NCI-H1105 (cell line): ENCODE results near the gene CAST.
A peak's percentile ranks its signal among the peaks of the same experiment; 100 is the strongest.
"Not testable (repeated sequence)": the region's sequence is repeated elsewhere in the genome, so short reads cannot be mapped to it uniquely, and the experiment has no call there.

Source experiments
- DNase-seq: peaks from one replicate; lab custom pipeline; 2025; lab: John Stamatoyannopoulos, UW

Gene CAST, protein sequence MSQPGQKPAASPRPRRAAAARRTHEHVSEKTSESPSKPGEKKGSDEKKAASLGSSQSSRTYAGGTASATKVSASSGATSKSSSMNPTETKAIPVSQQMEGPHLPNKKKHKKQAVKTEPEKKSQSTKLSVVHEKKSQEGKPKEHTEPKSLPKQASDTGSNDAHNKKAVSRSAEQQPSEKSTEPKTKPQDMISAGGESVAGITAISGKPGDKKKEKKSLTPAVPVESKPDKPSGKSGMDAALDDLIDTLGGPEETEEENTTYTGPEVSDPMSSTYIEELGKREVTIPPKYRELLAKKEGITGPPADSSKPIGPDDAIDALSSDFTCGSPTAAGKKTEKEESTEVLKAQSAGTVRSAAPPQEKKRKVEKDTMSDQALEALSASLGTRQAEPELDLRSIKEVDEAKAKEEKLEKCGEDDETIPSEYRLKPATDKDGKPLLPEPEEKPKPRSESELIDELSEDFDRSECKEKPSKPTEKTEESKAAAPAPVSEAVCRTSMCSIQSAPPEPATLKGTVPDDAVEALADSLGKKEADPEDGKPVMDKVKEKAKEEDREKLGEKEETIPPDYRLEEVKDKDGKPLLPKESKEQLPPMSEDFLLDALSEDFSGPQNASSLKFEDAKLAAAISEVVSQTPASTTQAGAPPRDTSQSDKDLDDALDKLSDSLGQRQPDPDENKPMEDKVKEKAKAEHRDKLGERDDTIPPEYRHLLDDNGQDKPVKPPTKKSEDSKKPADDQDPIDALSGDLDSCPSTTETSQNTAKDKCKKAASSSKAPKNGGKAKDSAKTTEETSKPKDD

DNA sequence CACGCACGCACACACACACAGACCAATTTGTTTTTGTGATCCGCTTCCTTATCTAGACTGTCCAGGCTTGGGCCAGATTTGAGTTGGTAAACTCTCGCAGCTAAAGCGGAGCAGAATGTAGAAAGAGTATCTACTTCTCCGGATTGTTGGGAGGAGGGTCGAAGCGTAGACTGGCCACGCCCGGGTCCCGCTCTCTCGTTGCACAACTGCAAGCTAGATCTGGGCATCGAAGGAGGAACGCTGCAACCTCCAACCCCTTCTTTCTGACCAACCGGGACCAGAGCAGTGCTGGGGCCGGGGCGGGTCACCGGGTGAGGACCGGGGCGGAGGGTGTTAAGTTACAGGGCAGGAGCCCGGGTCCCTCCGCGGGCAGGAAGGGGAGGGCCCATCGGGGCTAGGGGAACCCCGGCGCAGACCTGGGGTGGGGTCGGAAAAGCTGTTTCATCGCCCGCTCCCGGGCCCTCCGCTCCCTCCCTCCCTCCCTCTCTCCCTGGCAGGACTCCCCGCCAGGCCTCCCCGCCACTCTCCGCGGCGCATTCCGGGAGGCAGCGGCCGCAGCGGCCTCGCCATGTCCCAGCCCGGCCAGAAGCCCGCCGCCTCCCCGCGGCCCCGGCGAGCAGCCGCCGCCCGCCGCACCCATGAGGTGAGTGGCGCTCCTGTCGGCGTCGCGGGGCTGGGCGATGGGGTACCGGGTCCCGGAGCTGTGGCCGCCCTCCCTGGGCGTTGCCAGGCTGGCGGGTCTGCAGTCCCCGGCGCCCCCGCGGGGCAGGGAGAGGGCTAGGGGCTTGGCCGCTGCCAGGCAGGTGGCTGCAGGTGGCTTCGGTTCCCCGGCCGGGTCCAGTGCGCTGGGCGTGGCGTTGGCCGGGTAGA is at the start of gene CAST:
Gene CAST (plus strand): TSS at position 522 of the 870 bp plus-strand sequence. CDS start 47 bp downstream, at position 569.
- no peak for DNase-seq

DNA sequence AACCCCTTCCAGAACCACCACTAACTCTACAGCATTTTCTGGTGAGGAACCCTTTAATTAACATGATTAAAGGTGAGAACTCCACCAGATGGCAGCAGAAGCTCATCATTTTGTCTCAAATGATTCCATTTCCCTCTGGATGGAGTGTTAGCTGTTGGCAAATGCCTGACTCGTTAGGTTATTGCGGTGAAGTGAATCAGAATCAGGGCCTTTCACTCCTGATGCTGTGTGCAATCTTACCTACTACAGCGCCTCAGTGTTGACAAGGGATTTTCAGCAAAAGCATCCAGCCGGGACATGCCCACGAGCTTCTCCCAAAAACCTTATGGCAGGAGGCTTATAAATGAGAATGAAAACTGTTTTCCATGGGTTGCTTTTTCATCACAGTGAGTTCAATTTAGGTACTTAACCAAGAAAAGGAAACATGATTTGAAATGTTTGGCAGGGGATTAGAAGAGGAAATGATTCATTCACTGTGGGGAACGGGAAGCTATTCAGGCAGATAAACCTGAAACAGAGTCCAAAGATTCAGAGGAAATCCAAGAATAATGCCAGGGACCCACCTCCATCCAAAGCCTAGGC is 48.0 kb upstream of the CAST start:
- peak; percentile 24 for DNase-seq

DNA sequence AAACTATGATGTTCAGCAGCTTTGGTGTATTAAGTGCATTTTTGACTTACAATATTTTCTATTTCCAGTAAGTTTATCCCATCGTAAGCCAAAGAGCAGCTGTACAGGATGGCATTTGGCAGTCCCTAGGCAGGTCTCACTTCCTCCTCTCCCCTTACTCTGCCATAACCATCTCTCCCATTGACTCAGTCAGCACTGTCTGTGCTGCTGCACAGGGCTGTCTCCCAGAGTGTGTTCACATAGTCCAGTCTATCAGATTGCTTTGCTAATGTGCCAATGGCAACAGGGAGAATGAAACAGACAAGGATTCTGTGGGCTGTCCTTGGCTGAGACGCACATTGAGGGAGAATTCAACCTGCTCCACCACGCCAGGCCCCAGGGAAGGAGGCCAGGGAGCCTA is 47.0 kb upstream of the CAST start:
- DNase-seq = no peak

DNA sequence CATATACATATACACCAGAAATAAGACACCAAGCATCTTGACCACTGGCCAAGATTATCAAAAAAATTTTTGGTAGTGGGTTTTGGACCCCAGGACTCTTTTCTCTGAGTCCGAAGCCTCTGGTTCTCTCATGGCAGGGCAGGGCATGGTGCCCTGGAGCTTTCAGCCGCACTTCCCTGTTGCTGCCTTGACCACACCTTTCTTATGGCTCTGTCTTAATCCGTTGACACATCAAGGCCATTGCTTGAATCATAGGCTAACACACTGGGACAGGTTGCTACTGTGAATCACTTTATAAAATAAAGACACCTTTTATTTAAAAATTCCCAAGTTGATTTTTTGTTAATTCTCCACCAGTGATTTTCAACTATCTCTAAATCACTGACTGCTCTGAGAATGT is 45.4 kb upstream of the CAST start:
- no peak for DNase-seq

DNA sequence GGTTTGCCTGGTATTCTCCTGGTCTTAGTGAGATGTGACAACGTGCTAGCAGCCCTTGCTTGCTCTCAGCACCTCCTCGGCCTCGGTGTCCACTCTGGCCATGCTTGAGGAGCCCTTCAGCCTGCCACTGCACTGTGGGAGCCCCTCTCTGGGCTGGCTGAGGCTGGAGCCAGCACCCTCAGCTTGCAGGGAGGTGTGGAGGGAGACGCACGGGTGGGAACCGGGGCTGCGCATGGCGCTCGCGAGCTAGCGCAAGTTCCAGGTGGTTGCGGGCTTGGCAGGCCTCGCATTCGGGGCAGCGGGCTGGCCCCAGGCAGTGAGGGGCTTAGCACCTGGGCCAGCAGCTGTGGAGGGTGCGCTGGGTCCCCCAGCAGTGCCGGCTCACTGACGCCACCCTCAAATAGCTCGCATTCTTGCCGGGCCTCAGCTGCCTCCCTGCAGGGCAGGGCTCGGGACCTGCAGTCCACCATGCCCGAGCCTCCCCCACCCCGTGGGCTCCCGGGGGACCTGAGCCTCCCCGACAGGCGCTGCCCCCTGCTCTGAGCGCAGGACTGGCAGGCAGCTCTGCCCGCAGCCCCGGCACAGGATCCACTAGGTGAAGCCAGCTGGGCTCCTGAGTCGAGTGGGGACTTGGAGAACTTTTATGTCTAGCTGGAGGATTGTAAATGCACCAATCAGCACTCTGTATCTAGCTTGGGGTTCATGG is 43.7 kb upstream of the CAST start:
- not testable (repeated sequence) for DNase-seq

DNA sequence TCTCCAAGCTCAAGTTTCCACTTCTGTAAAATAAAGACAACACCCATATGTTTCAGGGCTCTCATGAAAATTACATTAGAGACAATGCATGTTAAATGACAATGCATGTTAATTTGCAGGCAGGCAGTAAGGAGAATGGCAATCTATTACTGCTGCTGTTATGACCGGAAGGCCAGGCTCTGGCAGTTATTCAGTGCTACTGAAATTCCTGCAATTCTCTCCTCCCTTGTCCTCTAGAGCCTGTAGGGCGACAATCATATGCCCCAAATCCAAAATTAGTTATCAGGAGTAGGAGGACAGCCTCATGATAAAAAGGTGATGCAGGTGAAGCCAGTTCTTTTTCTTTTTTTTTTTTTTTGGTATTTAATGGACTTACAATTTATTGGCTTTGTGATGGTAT is 42.2 kb upstream of the CAST start:
- DNase-seq = no peak

DNA sequence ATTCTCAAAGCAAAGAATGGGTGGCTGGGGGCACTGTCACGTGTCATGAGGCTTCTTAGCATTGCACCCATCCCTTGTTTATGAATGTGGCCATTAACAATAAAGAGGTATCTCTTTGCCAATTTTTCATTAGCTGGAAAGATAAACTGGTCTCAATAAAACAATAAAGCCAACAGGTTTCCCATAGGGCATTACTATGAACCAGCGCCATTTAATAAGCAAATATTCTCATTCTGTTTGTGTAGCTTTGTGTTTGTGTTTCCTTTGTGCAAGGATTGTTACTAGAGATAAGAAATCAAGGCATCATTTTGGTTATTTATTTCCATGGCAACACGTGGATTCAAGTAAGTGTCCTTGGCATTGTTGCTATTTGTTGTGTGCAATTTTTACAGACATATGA is 37.6 kb upstream of the CAST start:
- DNase-seq = no peak

DNA sequence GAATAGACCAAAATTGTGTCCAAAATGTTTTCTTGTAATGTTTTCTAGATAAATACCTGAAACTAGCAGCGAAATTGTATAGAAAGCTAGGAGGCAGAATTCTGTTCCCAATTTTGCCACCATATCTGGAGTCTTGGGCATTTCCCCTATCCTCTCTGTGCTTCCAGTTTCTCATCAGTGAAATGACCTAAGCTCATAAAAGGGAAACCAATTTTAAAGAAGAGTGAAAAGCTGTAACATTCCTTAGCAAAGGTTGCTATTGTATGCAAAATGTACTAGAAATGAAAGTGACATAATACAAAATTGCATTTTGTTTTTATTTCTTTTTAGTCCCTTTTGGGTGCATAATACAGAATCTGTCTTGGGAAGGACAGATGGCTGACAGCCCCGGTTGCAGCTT is 36.8 kb upstream of the CAST start:
- DNase-seq = no peak

DNA sequence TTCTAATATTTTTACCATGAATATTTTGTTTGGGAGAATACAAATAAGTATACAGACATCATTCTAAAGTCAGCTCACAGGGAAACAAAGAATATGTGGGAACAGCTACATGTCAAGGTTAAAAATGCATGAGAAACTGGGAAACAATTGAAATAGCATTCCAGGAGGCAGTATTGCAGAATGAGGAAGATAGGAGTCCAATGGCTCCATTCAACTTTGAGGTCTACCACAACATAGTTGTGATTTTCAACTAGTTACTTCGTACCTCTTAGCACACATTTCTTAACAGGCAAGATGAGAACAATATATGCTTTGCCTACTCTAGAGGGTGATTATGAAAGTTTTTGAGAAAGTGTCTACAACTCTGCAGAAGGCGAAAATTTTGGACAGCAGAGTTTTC is 35.2 kb upstream of the CAST start:
- DNase-seq = no peak

DNA sequence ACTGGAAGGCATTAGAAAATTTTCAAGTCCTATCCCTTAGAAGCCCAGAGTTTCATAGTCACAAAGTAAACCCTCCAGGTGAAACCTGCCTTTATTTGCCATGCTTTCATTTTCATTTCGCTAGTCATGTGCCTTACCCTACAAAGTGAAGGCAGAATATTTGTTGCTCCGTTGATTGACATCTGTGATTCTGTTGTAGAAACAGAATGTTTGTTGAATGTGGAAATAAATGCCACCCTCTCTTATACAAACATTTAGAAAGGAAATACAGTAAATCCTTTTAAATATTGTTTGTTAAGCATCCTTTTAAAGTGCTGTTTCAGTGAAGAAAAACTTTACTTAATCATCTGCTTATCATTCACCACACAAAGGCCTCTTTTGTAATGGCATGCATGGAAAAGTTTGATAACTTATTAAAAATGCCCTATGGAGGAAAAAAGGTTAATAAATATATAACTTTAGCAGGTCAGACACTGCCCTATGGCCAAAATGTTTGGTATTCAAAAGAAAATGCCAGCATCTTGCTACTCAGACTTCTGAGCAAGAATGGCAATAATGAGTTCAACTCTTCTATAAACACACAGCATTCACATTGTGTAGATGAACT is 34.3 kb upstream of the CAST start:
- no peak for DNase-seq

DNA sequence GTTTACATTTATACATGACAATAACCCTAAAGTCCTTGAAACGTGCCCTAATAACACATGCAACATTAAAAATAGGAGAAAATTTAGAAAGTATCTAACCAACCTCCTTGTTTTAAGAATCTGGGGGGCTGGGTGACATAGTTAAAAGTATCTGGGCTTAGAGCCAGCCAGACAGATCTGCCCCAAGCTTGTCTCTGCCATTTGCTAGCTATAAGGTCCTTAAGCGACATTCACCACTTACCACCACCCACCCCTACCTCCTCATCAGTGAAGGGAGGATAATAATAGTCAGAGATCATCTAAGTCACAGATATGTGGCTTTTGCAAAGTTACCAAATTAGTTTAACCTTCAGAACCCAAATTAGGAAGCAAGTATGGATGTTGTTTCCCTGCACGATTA is 33.8 kb upstream of the CAST start:
- no peak for DNase-seq

DNA sequence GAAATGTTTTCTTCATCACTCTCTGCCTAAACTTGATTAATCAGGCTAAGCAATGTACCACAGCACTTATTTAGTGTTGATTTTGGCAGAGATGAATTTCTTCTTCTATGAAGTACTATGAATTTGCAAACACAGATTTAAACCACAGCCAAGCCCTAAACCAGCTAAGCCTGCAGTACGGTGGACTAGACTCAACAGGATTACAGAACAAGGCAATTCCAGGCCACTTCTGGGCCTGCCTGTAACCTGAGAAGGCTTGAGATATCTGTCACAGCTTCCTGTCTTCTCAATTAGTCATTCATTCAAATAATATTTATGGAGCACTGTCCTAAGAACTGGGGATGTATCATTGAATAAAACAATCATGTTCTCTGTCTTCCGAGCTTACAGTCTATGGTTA is 32.4 kb upstream of the CAST start:
- DNase-seq = peak; percentile 6

DNA sequence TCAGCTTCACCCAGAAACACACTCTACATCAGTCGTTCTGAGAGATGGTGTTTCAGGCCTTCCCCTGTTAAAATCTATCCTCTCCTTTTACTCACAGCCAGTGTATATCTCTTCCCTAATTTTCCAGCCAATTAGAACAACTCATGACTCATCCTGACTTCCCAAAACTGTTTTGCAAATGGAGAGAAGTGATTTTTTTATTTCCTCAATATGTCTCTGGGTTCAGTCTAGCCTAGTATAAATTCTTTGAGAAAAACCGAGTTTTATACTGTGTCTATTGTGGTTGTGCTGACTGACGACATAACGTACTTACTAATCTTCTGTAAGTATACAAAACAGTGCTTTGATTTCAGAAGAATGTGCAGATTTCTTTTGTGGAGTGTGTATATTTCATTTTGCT is 28.4 kb upstream of the CAST start:
- DNase-seq = no peak

DNA sequence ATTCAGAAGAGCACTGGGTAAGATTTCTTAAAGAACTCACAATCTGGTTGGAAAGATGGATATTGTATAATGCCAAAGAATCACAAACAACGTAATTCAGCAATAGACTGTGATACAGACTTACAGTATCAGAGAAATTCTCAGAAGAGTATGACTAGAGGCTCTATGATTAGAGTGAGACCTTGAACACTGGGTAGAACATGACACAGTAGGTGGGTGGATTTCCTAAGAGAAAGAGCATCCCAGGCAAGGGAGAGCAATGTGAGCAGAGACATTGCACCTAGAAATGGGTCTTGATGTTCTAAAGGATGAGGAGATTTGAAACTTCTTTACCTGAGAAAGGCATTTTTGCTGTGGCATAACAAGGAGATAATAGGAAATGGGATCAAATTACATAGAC is 27.3 kb upstream of the CAST start:
- no peak for DNase-seq

DNA sequence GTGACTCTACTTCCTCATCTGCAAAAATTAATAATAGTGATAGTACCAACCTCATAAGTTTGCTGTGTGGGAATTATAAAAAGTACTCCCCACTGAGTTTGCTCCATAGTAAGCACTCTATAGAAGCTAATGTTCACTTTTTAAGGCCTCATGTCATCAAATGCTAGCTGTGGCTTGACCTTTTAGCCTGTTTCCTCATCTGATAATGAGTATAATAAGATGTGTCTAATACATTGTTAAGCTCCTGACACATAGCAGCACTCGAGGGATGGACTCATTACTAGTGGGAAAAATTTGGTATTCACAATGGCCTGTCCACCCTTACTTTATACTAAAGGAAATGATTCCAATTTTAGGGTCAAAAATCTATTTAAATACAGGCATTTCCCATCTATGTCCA is 26.1 kb upstream of the CAST start:
- no peak for DNase-seq

DNA sequence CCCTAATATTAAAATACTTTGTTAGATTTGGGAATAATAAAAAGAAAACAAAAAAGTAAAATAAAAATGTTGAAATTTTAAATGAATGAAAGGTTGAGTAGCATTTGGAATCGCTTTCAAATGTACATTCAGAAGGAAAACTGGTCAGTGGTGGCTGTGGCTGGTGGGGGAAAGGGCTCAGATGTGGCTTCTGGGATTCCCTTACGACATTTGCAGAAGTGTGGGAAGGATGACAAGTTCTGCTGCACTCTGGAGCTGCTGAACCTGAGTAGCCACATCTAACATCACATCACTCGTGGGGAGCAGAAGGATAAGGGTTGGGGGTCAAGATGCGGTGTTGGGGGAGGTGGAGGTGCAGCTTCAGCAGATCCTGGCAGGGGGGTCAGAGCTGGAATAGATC is 25.6 kb upstream of the CAST start:
- DNase-seq = no peak

DNA sequence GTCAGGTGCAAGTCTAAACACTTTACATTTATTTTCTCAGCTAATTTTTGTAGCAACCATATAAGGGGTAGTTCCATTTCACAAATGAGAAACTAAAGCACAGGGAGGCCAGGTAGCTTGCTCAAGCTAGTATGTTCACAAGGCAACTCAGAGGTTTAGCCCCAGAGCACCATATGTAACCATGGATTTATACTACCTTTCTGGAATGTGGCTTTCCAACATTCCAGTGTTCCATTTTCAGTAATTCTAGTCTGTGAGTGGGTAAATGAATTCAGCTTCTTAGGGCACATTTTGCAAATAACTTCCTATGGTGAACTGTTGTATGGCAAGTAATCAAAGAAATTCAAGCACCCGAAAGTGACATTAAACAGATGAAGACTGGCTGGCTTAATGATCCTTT is 25.0 kb upstream of the CAST start:
- DNase-seq = no peak

DNA sequence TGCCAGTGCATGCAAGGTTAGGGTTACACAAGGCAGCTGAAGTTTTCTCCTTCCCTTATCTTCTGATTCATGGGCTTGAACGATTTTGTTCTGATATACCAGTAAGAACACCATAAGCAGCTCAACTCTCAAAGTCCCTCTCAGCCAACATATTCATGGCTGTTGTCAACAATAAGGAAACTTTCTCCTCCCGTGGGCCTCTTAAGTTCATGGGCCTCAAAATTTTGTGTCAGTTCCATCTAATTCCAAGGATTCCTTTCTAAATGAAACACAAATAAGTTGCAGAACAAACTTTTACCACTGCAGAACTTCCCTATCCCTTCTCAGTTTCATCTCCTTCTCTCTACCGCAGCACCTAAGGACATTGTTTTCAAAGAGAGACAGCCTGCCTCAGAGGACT is 23.6 kb upstream of the CAST start:
- DNase-seq = no peak

DNA sequence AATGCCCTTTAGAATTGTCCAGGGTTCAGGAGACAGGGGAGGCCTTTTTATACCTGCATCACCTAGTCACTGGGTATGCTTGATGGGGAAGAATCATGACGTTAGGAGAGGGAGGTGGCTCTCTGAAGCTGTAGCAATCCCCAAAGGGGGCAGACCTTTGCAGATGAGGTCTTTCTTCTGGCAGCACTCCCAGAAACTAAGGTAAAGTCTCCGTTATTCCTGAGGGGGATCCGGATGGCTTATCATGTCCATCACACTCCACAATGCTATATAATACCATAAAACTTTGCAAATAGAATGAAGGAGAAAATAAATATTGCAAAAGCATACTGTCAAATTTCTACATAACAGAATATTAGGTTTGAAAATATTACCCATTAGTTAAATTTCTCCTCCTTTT is 21.5 kb upstream of the CAST start:
- no peak for DNase-seq

DNA sequence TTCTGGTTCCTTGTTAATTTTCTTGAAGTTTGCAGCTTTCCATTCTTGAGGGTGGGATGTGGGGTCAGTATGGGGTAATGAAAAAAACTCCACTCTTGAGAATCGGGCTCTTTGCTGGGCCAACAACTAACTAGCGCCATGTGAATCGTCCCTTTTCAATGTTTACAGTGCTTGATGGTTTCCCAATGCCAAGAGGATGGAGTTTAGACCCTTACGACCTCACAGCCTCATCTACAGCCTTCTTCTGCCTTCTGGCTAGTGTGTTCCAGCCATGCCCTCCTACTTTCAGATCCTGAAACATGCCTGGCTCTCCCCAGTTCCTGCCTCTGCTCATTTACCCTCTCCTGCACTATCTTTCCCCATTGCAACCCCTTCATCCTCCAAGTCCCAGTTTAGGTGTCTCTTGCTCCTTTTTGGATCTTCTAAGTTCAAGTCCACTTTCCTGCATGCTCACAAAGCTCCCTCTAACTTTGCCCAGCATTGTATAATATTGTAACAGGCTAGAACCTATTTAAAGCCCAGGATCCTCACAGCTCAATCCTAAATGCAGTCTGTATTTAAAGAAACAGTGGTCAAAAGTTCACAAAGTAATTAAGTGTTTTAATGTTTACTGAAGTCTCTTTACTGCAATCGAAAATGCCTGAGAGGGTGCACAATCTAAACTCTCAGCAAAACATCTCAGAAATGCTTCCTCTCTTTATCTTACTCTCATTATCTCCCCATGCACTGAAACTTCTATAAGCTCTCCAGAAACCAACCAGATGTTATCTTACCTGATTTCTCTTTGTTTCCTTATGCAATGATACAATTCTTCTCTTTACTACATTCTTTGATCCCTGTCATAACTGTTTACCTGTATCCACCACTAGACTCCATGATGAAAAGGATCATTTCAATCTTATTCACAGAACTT is 20.6 kb upstream of the CAST start:
- DNase-seq = no peak
